HEK293 (cell line): ENCODE measurements around the gene CITED1.

Experiments used
- KLF16 ChIP-seq: fragments of 450-650 bp; formaldehyde crosslinking; IDR thresholded peaks from 2 replicates; pipeline ENCODE4 v1.5.1; 2017; ENCODE audit warnings: missing biosample characterization, missing genetic modification characterization
- SALL2 ChIP-seq: fragments of 450-650 bp; formaldehyde crosslinking; IDR thresholded peaks from 2 replicates; pipeline ENCODE4 v1.5.0; 2017; ENCODE audit warnings: missing biosample characterization, mild to moderate bottlenecking, missing genetic modification characterization, borderline replicate concordance
- ZBTB11 ChIP-seq: fragments of 450-650 bp; formaldehyde crosslinking; conservative IDR thresholded peaks from 2 replicates; pipeline ENCODE4 v1.5.1; 2016; ENCODE audit warnings: low read depth, missing biosample characterization, missing genetic modification characterization
- ZNF473 ChIP-seq: fragments of 450-650 bp; formaldehyde crosslinking; IDR thresholded peaks from 2 replicates; pipeline ENCODE4 v1.5.1; 2017; ENCODE audit warnings: missing biosample characterization, missing genetic modification characterization
- ZNF514 ChIP-seq: fragments of 450-650 bp; formaldehyde crosslinking; IDR thresholded peaks from 2 replicates; pipeline ENCODE4 v1.5.1; 2016; ENCODE audit warnings: missing biosample characterization, missing genetic modification characterization
- ZNF558 ChIP-seq: fragments of 450-650 bp; formaldehyde crosslinking; IDR thresholded peaks from 2 replicates; pipeline ENCODE4 v1.5.1; 2016; ENCODE audit warnings: missing biosample characterization, missing genetic modification characterization
- ZNF629 ChIP-seq: fragments of 450-650 bp; formaldehyde crosslinking; IDR thresholded peaks from 2 replicates; pipeline ENCODE4 v1.5.1; 2017; ENCODE audit warnings: missing biosample characterization, missing genetic modification characterization
- ZNF76 ChIP-seq: fragments of 450-650 bp; formaldehyde crosslinking; IDR thresholded peaks from 2 replicates; pipeline ENCODE4; 2016; ENCODE audit warnings: low read depth, missing biosample characterization, missing genetic modification characterization, borderline replicate concordance
- TF ChIP-seq, protein P1 (sequence below): fragments of 450-650 bp; formaldehyde crosslinking; IDR thresholded peaks from 2 replicates; pipeline ENCODE4 v1.5.1; 2016; ENCODE audit warnings: missing biosample characterization, missing genetic modification characterization
- TF ChIP-seq, protein P2 (sequence below): sonication (generic); formaldehyde crosslinking; IDR thresholded peaks from 2 replicates; pipeline ENCODE4 v1.8.1; 2022; ENCODE audit warnings: mild to moderate bottlenecking, moderate library complexity, missing genetic modification reagents

GRCh38 chrX:72273718-72274117, 32.0 kb downstream of the CITED1 start:
- TF ChIP-seq, protein P1, sequence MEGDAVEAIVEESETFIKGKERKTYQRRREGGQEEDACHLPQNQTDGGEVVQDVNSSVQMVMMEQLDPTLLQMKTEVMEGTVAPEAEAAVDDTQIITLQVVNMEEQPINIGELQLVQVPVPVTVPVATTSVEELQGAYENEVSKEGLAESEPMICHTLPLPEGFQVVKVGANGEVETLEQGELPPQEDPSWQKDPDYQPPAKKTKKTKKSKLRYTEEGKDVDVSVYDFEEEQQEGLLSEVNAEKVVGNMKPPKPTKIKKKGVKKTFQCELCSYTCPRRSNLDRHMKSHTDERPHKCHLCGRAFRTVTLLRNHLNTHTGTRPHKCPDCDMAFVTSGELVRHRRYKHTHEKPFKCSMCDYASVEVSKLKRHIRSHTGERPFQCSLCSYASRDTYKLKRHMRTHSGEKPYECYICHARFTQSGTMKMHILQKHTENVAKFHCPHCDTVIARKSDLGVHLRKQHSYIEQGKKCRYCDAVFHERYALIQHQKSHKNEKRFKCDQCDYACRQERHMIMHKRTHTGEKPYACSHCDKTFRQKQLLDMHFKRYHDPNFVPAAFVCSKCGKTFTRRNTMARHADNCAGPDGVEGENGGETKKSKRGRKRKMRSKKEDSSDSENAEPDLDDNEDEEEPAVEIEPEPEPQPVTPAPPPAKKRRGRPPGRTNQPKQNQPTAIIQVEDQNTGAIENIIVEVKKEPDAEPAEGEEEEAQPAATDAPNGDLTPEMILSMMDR (tag by site-specific recombination), result no peak
- TF ChIP-seq ZBTB11 (tag by site-specific recombination) (no peak), ZNF558 (no peak), ZNF473 (tag by site-specific recombination) (no peak), ZNF629 (tag by site-specific recombination) (no peak), ZNF76 (tag by site-specific recombination) (no peak), SALL2 (tag by site-specific recombination) (no peak), KLF16 (tag by site-specific recombination) (no peak), ZNF514 (tag by site-specific recombination) (no peak)
- TF ChIP-seq, protein P2, sequence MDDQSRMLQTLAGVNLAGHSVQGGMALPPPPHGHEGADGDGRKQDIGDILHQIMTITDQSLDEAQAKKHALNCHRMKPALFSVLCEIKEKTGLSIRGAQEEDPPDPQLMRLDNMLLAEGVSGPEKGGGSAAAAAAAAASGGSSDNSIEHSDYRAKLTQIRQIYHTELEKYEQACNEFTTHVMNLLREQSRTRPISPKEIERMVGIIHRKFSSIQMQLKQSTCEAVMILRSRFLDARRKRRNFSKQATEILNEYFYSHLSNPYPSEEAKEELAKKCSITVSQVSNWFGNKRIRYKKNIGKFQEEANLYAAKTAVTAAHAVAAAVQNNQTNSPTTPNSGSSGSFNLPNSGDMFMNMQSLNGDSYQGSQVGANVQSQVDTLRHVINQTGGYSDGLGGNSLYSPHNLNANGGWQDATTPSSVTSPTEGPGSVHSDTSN (CRISPR knock-in tag), result no peak
